ENCODE measurements around the gene DEFB132. TPM values are rescaled to one million over a fixed set of nuclear protein-coding genes. Genes with fewer than 3 reads are reported as not detected.

DEFB132 gene, protein sequence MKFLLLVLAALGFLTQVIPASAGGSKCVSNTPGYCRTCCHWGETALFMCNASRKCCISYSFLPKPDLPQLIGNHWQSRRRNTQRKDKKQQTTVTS
- not detected for total RNA-seq

DNA sequence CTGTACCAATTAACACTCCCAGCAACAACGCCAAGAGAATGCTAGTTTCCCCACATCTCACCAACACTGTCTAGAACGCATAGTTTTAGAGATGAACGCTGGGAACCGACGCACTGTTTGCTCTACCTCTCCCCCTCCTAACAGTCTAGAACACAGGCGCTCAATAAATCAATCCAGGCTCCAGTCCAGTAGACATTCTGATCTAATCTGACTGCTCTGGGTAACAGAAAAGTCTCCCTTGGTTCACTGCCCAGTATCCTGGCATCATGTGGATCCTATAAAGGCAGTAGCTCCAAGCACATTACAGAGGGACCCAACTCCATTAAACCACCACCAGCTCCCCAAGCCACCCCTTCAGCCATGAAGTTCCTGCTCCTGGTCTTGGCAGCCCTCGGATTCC, at the start of gene DEFB132:
TSS of gene DEFB132 (plus strand) at position 306 of the 400 bp plus-strand sequence. CDS start at position 361, 55 bp downstream.

DNA sequence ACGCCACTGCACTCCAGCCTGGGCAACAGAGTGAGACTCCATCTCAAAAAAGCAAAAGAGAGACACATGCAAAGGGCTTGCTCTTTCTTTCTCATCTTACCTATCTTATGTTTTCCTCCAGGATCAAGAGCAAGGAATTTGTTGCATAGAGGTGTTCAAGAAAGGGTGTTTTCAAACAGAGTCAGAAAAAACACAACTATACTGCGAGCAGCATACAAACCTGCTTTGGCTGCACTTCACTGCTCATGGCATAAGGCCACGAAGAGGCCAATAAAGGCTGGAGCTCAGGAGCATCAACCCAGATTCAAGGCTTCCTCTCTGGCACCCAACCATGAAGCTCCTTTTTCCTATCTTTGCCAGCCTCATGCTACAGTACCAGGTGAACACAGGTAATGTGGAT, 30.6 kb upstream of the DEFB132 start, which contains the start of gene DEFB129:
TSS of gene DEFB129 (plus strand) at position 301 of the 400 bp plus-strand sequence. CDS start at position 332, 31 bp downstream.

DNA sequence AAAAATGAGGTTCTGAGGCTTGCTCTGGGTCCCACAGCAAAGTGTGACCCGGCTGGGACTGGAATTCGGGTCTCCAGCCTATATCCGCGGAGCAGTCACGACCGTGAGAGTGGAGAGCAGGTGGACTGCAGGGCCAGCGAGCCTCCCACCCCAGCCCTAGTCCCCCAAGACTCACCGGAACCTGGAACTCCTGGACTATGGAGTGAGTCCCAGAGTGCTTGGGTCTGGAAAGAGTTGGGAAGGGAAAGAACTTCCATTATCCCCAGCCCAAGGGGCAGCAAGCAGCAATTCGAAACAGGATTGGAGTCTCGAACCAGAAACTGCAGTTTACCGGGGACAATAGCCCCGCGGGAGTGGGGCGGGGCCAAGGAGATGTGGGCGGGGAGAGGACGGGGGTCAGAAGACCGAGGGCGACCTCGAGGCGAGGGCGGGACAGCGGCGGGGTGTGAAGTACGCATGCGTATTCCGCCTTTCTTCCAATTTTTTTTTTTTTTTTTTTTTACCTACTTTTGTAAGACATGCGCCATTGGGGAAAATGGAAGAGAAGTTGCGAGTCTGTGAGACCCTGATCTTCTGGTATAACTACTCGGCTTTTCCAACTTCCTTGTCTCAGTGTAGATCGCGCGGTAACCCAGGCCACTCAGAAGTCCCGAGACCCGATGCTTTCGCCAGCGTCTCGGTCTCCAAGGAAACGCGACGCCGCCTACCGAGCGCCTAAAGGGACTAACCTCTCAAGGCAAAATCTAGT, 32.7 kb downstream of the DEFB132 start, which contains the start of gene C20orf96:
TSS of gene C20orf96 (minus strand) at position 667 of the 748 bp plus-strand sequence. CDS start at position 527, 140 bp downstream.

DNA sequence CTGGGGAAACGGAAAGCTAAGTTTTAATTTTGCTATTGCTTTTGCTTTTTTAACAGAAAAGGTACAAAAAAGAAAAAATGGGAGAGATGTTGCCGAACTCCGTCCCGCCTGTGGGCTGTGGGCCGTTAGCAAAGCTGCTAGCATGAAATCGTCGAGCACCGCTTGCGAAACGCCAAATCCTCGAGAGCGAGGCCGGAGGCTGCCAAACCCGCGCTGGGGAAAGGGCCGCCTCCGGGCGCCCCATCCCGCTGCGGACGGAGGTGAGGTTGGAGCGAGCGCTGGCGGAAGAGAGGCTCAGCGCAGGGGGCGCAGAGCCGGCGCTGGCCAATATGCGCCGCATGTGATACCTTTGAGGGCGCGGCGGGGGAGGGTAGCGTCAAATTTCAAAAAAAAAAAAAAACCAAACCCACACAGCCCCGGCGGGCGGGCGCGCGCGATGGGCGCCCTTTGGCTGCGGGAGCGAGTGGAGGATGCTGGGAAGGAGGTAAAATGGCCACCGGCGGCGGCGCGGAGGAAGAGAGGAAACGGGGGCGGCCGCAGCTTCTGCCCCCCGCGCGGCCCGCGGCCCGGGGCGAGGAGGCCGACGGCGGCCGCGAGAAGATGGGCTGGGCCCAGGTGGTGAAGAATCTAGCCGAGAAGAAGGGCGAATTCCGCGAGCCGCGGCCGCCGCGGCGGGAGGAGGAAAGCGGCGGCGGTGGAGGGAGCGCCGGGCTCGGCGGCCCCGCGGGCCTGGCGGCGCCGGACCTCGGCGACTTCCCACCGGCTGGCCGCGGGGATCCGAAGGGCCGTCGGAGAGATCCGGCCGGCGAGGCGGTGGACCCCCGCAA, 39.8 kb downstream of the DEFB132 start, which contains the start of gene ZCCHC3:
TSS of gene ZCCHC3 (plus strand) at position 473 of the 827 bp plus-strand sequence. CDS start at position 490, 17 bp downstream.

Other genes with a start within 250 kb of the DEFB132 start
- not detected for gene DEFB125, start 170.1 kb upstream of the DEFB132 start, total RNA-seq
- not detected for gene DEFB126, start 115.1 kb upstream of the DEFB132 start, total RNA-seq
- not detected for gene DEFB127, start 100.3 kb upstream of the DEFB132 start, total RNA-seq
- not detected for gene DEFB128, start 68.0 kb upstream of the DEFB132 start, total RNA-seq
- gene DEFB129, start 30.5 kb upstream of the DEFB132 start, total RNA-seq: under 1 TPM in 1 of 2 donors, not detected in 1; 0.34 TPM
- 1 to 10 TPM; 2.8 to 3.7 TPM for gene C20orf96, start 33.0 kb downstream of the DEFB132 start, total RNA-seq
- 10 to 100 TPM in 1 of 2 donors, 1 to 10 TPM in 1; 8.3 to 10.3 TPM for gene ZCCHC3, start 39.8 kb downstream of the DEFB132 start, total RNA-seq
- 1 to 10 TPM; 6.2 to 6.7 TPM for gene SOX12, start 67.8 kb downstream of the DEFB132 start, total RNA-seq
- 10 to 100 TPM; 69.9 to 98.6 TPM for gene NRSN2, start 89.4 kb downstream of the DEFB132 start, total RNA-seq
- 10 to 100 TPM; 24.8 to 46.6 TPM for gene TRIB3, start 123.0 kb downstream of the DEFB132 start, total RNA-seq
- gene RBCK1, start 150.6 kb downstream of the DEFB132 start, total RNA-seq: 100 to 1,000 TPM in 1 of 2 donors, 10 to 100 TPM in 1; 98.2 to 102 TPM
- gene TBC1D20, start 204.8 kb downstream of the DEFB132 start, total RNA-seq: 10 to 100 TPM; 47.3 to 55.1 TPM

Data from melanocyte of skin (primary cell).